CD4-positive, alpha-beta T cell (primary cell): ENCODE measurements around the gene ZNF48. TPM values are rescaled to one million over a fixed set of nuclear protein-coding genes. Genes with fewer than 3 reads are reported as not detected.

ENCODE experiments used
- ATAC-seq: fragments of 200-7000 bp; cut with Tn5 transposase; one replicate; pipeline ENCODE4 v1.10.0; 2022; ENCODE audit warnings: mild to moderate bottlenecking; ENCODE audit not compliant: poor library complexity
- CTCF ChIA-PET: fragments of 350-600 bp; sonication (Branson Sonifier 250); formaldehyde crosslinking; loops from one replicate; lab custom pipeline; 2021; ENCODE audit warnings: antibody characterized with exemption, inconsistent platforms; lab: Charles Lee
- POLR2A ChIA-PET: fragments of 350-600 bp; sonication (Branson Sonifier 250); formaldehyde crosslinking; loops from one replicate; lab custom pipeline; 2021; ENCODE audit warnings: antibody characterized with exemption, inconsistent platforms; lab: Charles Lee
- DNase-seq, 14 experiments: peaks; one replicate each; pipeline ENCODE4 v3.0.0-alpha.2; 2013 to 2020; ENCODE audit warnings: mixed read lengths in 2 of 14
- H3K27ac ChIP-seq, 2 donors: one replicate each; pipeline versions ENCODE4 v1.5.1 to v1.7.0; 2013; ENCODE audit warnings: low read length in 2 of 2, low read depth in 1 of 2, mild to moderate bottlenecking in 1 of 2
- H3K27me3 ChIP-seq, 2 experiments: 1 replicate in 1 of 2; 2 replicates in 1 of 2; pipeline versions ENCODE4 v1.6.1 to v1.7.0; 2013; ENCODE audit warnings: low read length in 2 of 2, control low read depth in 1 of 2, mild to moderate bottlenecking in 1 of 2, moderate library complexity in 1 of 2; ENCODE audit not compliant: insufficient read depth in 2 of 2, control insufficient read depth in 1 of 2
- H3K36me3 ChIP-seq: one replicate; pipeline ENCODE4 v1.6.1; 2013; ENCODE audit warnings: low read length, control low read depth; ENCODE audit not compliant: insufficient read depth
- H3K4me1 ChIP-seq: one replicate; pipeline ENCODE4 v1.6.1; 2013; ENCODE audit warnings: low read length, control low read depth; ENCODE audit not compliant: insufficient read depth
- H3K4me3 ChIP-seq: one replicate; pipeline ENCODE4 v1.5.1; 2013; ENCODE audit warnings: mild to moderate bottlenecking, low read length, moderate library complexity
- H3K9me3 ChIP-seq, 2 experiments: 1 replicate in 1 of 2; 2 replicates in 1 of 2; pipeline versions ENCODE4 v1.6.1 to v1.7.0; 2013; ENCODE audit warnings: low read length in 2 of 2, mild to moderate bottlenecking in 2 of 2, control low read depth in 1 of 2, moderate library complexity in 1 of 2; ENCODE audit not compliant: control insufficient read depth in 1 of 2, insufficient read depth in 1 of 2
- H3K27ac Mint-ChIP-seq: one replicate; pipeline ENCODE4 v1.8.0; 2020; ENCODE audit warnings: mixed read lengths
- H3K27me3 Mint-ChIP-seq: one replicate; pipeline ENCODE4 v1.8.0; 2021; ENCODE audit warnings: mixed read lengths
- H3K36me3 Mint-ChIP-seq: one replicate; pipeline ENCODE4 v1.8.0; 2021; ENCODE audit warnings: low read depth, mixed read lengths
- H3K4me1 Mint-ChIP-seq: one replicate; pipeline ENCODE4 v1.8.0; 2021; ENCODE audit warnings: low read depth, mixed read lengths
- H3K4me3 Mint-ChIP-seq: one replicate; pipeline ENCODE4 v1.8.0; 2020; ENCODE audit warnings: mild to moderate bottlenecking, mixed read lengths
- H3K9me3 Mint-ChIP-seq: one replicate; pipeline ENCODE4 v1.8.0; 2020; ENCODE audit warnings: mixed read lengths
- intact Hi-C, 2 experiments: fragments of 100-400 bp; cut with DNase I in 1 of 2; cut with micrococcal nuclease in 1 of 2; formaldehyde crosslinking; loops; one replicate each; pipeline versions ENCODE4 v1.15.1 to v1.9.0; 2023 to 2025; cut with DNase I, micrococcal nuclease
- total RNA-seq, 174 experiments: library from RNA in 2 of 174; stranded (reverse) in 2 of 174; gene quantifications; one replicate each; pipeline ENCODE4 v1.2.3 and lab custom pipeline; 2021 to 2026
- TF ChIP-seq, protein P1 (sequence below): fragments of 200-600 bp; IDR thresholded peaks from one replicate; pipeline ENCODE4 v1.8.0; 2022; ENCODE audit warnings: antibody characterized with exemption, mild to moderate bottlenecking

ZNF48 gene
- total RNA-seq, 2 experiments from 2014 or later = 3.4 to 3.5 TPM

- peaks cover 19% of the 10 kb centered on the region for H3K36me3 ChIP-seq
- Mint-ChIP-seq H3K9me3 (no peaks in the 10 kb centered on the region), H3K4me1 (peaks cover 48% of the 10 kb centered on the region), H3K27ac (peak overlapping the region; percentile 76), H3K36me3 (peaks cover 13% of the 10 kb centered on the region), H3K4me3 (peak overlapping the region; percentile 91), H3K27me3 (no peaks in the 10 kb centered on the region)
- TF ChIP-seq, protein P1, sequence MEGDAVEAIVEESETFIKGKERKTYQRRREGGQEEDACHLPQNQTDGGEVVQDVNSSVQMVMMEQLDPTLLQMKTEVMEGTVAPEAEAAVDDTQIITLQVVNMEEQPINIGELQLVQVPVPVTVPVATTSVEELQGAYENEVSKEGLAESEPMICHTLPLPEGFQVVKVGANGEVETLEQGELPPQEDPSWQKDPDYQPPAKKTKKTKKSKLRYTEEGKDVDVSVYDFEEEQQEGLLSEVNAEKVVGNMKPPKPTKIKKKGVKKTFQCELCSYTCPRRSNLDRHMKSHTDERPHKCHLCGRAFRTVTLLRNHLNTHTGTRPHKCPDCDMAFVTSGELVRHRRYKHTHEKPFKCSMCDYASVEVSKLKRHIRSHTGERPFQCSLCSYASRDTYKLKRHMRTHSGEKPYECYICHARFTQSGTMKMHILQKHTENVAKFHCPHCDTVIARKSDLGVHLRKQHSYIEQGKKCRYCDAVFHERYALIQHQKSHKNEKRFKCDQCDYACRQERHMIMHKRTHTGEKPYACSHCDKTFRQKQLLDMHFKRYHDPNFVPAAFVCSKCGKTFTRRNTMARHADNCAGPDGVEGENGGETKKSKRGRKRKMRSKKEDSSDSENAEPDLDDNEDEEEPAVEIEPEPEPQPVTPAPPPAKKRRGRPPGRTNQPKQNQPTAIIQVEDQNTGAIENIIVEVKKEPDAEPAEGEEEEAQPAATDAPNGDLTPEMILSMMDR = no peak
- DNase-seq = no peak
- H3K27me3 ChIP-seq = no peaks in the 10 kb centered on the region
- H3K27ac ChIP-seq = no peak overlapping the region
- peaks cover 49% of the 10 kb centered on the region for H3K4me1 ChIP-seq
- intact Hi-C loops = loop anchor here (10.0 kb wide), 2 partner anchors 45 to 335 kb away; partner anchors contain the start of genes CD2BP2 (in 2 of the 2) and ALDOA (in 1 of the 2)
- ATAC-seq = no peak
- ChIA-PET POLR2A (interaction anchor here (0.8 to 9.0 kb wide), 2 partner anchors 19 to 29 kb away, joined by 3 to 147 read pairs; partner anchors contain the start of genes SEPTIN1 and TBC1D10B), CTCF (interaction anchor here (2.2 kb wide), 1 partner anchor 10 kb away, joined by 10 read pairs; no protein-coding TSS in a partner anchor)
- H3K9me3 ChIP-seq = no peaks in the 10 kb centered on the region
- peak overlapping the region; percentile 81 for H3K4me3 ChIP-seq
Measured at GRCh38 chr16:30399435-30400186, 4.4 kb downstream of the ZNF48 start.

DNA sequence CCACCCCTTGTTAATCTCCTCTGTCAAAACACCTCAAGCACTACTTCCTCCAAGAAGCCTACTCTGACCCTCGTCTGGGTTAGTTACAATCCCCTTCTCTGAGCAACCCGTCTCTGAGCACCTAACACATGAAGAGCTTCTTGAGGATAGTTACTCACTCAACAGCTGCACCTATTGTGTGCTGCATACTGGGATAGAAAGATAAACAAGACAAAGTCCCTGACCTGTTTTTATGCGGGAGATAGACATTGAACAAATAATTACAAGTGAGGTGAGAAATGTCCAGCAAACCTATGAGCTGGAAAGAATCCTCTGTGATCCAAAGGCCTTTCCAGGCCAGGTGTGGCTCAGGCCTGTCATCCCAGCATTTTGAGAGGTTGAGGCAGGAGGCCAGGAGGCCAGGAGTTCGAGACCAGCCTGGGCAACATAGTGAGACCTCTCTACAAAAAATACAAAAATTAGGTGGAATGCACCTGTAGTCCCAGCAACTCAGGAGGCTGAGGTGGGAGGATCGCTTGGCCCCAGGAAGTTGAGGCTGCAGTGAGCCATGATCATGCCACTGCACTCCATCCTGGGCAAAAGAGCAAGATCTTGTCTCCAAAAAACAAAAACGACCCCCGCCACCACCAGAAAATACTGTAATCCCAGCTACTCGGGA is 6.7 kb downstream of the ZNF48 start:
- Histone ChIP-seq H3K9me3 (no peaks in the 10 kb centered on the region), H3K27ac (no peak overlapping the region), H3K4me3 (no peak overlapping the region), H3K27me3 (no peaks in the 10 kb centered on the region), H3K36me3 (peaks cover 19% of the 10 kb centered on the region), H3K4me1 (peaks cover 36% of the 10 kb centered on the region)
- Mint-ChIP-seq H3K27me3 (no peaks in the 10 kb centered on the region), H3K9me3 (no peaks in the 10 kb centered on the region), H3K27ac (no peak overlapping the region), H3K4me1 (peaks cover 36% of the 10 kb centered on the region), H3K4me3 (peak overlapping the region; percentile 91), H3K36me3 (peaks cover 11% of the 10 kb centered on the region)
- intact Hi-C loops = loop anchor here (10.0 kb wide), 2 partner anchors 47 to 337 kb away; partner anchors contain the start of genes CD2BP2 (in 2 of the 2) and ALDOA (in 1 of the 2)
- TF ChIP-seq, protein P1 = no peak
- no peak for ATAC-seq
- CTCF ChIA-PET = interaction anchor here (0.6 to 1.6 kb wide), 2 partner anchors 9 to 310 kb away, joined by 3 to 4 read pairs; partner anchors contain the start of gene TBX6
- DNase-seq = no peak
- POLR2A ChIA-PET = interaction anchor here (1.0 to 2.0 kb wide), 2 partner anchors 10 to 16 kb away, joined by 3 to 7 read pairs; no protein-coding TSS in a partner anchor

DNA sequence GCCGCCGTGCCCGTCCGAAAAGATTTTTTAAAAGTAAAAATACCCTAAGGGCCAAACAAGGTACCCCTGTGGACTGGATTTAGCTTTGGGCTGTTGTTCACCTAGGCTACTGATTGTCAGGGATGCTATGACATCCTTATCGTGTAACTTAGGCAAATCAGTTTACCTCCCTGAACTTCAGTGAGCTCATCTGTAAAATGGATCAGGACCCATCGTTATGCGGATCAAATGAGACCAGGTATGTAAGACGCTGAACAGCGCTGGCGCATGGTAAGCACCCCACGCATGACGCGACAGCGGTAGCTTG is 11.5 kb downstream of the ZNF48 start:
- Histone ChIP-seq H3K27ac (peak overlapping the region; percentile 66 to 67), H3K4me3 (peak overlapping the region; percentile 69), H3K4me1 (peaks cover 31% of the 10 kb centered on the region), H3K9me3 (no peaks in the 10 kb centered on the region), H3K27me3 (no peaks in the 10 kb centered on the region), H3K36me3 (peaks cover 4% of the 10 kb centered on the region)
- ChIA-PET POLR2A (interaction anchor here (0.7 to 5.1 kb wide), 20 partner anchors 9 to 341 kb away, joined by 3 to 131 read pairs (median 4); partner anchors contain the start of genes ALDOA, CD2BP2, DCTPP1 and FBRS), CTCF (interaction anchor here (0.6 to 2.8 kb wide), 10 partner anchors 11 to 228 kb away, joined by 3 to 10 read pairs (median 3); partner anchors contain the start of genes DCTPP1, SEPTIN1 and ZNF48)
- peak overlapping the region; percentile 97 for H3K4me3 Mint-ChIP-seq
- H3K27me3 Mint-ChIP-seq = no peaks in the 10 kb centered on the region
- no peaks in the 10 kb centered on the region for H3K9me3 Mint-ChIP-seq
- peaks cover 22% of the 10 kb centered on the region for H3K4me1 Mint-ChIP-seq
- peak overlapping the region; percentile 79 for H3K27ac Mint-ChIP-seq
- H3K36me3 Mint-ChIP-seq = peaks cover 5% of the 10 kb centered on the region
- TF ChIP-seq, protein P1 = no peak
- DNase-seq (no peak), ATAC-seq (peak; percentile 45)
- intact Hi-C loops = loop anchor here (5.0 to 10.0 kb wide), 3 partner anchors 34 to 342 kb away; partner anchors contain the start of genes CD2BP2 (in 2 of the 2), ALDOA (in 1 of the 2), MYL11 (in 1 of the 2) and TBC1D10B (in 1 of the 2)
